Measurements from ENCODE around the gene GAL3ST1.
"Not testable (repeated sequence)": the region's sequence is repeated elsewhere in the genome, so short reads cannot be mapped to it uniquely, and the experiment has no call there.

The GAL3ST1 gene, protein sequence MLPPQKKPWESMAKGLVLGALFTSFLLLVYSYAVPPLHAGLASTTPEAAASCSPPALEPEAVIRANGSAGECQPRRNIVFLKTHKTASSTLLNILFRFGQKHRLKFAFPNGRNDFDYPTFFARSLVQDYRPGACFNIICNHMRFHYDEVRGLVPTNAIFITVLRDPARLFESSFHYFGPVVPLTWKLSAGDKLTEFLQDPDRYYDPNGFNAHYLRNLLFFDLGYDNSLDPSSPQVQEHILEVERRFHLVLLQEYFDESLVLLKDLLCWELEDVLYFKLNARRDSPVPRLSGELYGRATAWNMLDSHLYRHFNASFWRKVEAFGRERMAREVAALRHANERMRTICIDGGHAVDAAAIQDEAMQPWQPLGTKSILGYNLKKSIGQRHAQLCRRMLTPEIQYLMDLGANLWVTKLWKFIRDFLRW

DNA sequence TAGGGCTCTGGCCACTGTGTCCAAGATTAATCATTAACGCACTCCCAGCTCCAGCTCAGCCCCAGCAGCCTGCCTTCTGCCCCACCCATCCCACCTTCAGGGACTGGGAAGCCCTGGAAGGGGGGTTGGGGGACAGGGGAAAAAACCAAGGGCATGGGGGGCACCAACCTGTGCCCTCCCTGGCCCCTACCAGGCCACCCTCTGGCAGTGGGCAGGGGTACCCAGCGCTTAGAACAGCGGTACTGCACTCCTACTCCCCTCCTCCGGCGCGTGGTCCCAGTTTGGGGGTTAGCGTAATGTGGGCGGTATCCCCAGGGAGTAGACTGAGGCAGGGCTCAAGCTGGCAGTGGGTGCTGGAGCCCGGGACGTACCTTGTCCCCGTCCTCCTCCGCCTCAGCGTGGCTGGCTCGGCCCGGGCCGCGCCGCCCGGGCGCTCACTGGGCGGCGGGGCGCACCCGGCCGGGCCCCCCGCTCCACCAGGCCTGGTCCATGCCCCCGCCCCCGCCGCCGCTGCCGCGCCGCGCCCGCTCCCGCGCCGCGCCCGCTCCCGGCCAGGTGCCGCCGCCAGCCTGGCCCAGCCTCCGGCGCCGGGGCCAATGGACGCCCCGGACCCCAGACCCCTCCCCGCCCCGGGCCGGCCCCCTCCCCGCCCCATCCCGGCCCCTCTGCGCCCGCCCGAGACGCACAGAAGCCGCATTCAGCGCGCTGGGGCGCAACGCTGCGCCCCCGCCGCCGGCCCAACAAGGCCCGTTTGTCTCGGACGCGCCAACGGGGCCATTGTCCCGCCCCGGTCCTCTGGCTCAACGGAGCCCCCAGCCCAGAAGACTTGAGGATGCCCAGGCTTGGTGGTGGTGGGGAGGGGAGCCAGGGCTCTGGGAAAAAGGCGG is at the start of gene GAL3ST1:
Gene GAL3ST1, minus strand, starts transcription at position 571 of the 887 bp plus-strand sequence. CDS start 17,273 bp downstream, outside the sequence.
- Mint-ChIP-seq H3K4me1 (peaks cover 6% of the 10 kb centered on the region), H3K4me3 (no peak within 1 kb of the TSS), H3K9me3 (no peaks in the 10 kb centered on the region), H3K36me3 (peaks cover 28% of the 10 kb centered on the region), H3K27ac (no peak within 1 kb of the TSS), H3K27me3 (peaks cover 41% of the 10 kb centered on the region)
- DNase-seq, result no peak
- CTCF ChIA-PET, result interaction anchor here (0.6 kb wide), 1 partner anchor 327 kb away, joined by 3 read pairs; no protein-coding TSS in a partner anchor

DNA sequence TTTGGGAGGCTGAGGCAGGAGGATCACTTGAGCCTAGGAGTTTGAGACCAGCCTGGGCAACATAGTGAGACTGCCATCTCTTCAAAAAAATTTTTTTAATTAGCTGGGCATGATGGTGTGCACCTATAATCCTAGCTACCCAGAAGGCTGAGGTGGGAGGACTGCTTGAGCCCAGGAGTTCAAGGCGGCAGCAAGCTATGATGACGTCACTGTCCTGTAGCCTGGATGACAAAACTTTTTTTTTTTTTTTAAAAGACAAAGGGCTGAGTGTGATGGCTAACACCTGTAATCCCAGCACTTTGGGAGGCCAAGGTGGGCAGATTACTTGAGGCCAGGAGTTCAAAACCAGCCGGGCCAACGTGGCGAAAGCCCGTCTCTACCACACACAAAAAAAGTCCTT is 45.4 kb upstream of the GAL3ST1 start:
- H3K4me3 Mint-ChIP-seq, result not testable (repeated sequence)

DNA sequence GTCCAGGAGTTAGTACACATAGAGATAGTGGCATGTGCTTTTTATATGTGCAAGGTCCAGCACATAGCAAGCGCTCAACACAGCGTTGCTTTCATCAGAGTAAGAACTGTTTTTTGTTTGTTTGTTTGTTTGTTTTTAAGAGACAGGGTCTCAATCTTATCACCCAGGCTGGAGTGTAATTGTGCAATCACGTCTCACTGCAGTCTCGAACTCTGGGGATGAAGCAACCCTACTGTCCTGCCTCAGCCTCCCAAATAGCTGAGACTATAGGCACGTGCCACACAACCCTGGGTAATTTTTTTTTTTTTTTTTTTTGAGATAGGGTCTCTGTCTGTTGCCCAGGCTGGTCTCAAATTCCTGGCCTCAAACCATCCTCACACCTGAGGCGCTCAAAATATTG is 43.4 kb upstream of the GAL3ST1 start:
- Mint-ChIP-seq H3K27me3 (no peaks in the 10 kb centered on the region), H3K4me1 (no peaks in the 10 kb centered on the region), H3K4me3 (no peak overlapping the region), H3K36me3 (no peaks in the 10 kb centered on the region), H3K9me3 (no peaks in the 10 kb centered on the region), H3K27ac (no peak overlapping the region)
- CTCF ChIA-PET, result interaction anchor here (3.2 kb wide), 1 partner anchor 16 kb away, joined by 15 read pairs; no protein-coding TSS in a partner anchor
- no peak for DNase-seq

More for the DNA sequence above, 45.4 kb upstream of the GAL3ST1 start:
- not testable (repeated sequence) for H3K4me1 Mint-ChIP-seq, DNase-seq, H3K9me3 Mint-ChIP-seq, H3K27me3 Mint-ChIP-seq, H3K36me3 Mint-ChIP-seq, H3K27ac Mint-ChIP-seq
- CTCF ChIA-PET, result interaction anchor here (0.7 to 3.2 kb wide), 3 partner anchors 9 to 14 kb away, joined by 3 to 15 read pairs (median 3); no protein-coding TSS in a partner anchor

- no peak overlapping the region for H3K27ac Mint-ChIP-seq
- DNase-seq, result no peak
- no peaks in the 10 kb centered on the region for H3K9me3 Mint-ChIP-seq
- no peak overlapping the region for H3K4me3 Mint-ChIP-seq
- H3K27me3 Mint-ChIP-seq, result peaks cover 5% of the 10 kb centered on the region
- CTCF ChIA-PET, result no interaction called here
- H3K4me1 Mint-ChIP-seq, result no peaks in the 10 kb centered on the region
- H3K36me3 Mint-ChIP-seq, result no peaks in the 10 kb centered on the region
Observed at GRCh38 chr22:30615543-30615954, 41.1 kb upstream of the GAL3ST1 start.

DNA sequence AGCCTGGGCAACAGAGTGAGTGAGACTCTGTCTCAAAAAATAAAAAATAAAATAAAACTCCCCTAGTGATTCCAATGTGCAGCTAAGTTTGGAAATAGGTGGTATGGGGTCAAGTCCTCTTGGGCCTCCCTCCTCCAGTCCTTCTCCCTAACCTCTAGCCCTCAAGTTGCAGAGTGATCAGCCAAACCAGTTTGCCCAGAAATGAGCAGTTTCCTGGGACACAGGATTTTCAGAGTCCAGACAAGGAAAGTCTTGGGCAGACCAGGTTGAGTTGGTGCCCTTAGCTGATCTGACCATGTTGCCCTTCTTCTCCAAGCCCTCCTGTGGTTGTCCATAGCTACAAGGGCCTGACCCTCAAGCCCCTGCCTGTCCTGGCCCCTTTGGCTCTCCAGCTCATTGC is 40.4 kb upstream of the GAL3ST1 start:
- CTCF ChIA-PET, result interaction anchor here (1.0 kb wide), 1 partner anchor 9 kb away, joined by 4 read pairs; no protein-coding TSS in a partner anchor
- no peak overlapping the region for H3K27ac Mint-ChIP-seq
- no peaks in the 10 kb centered on the region for H3K9me3 Mint-ChIP-seq
- no peak overlapping the region for H3K4me3 Mint-ChIP-seq
- DNase-seq, result no peak
- H3K27me3 Mint-ChIP-seq, result peaks cover 5% of the 10 kb centered on the region
- peaks cover 3% of the 10 kb centered on the region for H3K4me1 Mint-ChIP-seq
- H3K36me3 Mint-ChIP-seq, result no peaks in the 10 kb centered on the region

DNA sequence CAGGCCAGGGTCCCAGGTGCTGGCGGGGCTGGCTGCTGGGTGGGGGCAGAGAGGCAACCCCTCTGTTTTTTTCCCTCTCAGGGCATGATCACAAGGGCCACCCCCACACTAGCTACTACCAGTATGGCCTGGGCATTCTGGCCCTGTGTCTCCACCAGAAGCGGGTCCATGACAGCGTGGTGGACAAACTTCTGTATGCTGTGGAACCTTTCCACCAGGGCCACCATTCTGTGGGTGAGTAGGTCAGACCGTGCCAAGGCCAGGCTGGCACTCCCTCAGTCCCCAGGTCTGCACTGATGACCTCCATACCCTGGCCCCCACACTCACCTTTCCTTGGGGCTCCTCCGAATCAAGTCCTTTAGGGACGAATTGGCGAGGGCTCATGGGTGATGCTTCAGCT is 39.8 kb upstream of the GAL3ST1 start:
- peaks cover 9% of the 10 kb centered on the region for H3K4me1 Mint-ChIP-seq
- CTCF ChIA-PET, result interaction anchor here (1.0 kb wide), 1 partner anchor 8 kb away, joined by 4 read pairs; no protein-coding TSS in a partner anchor
- no peak overlapping the region for H3K4me3 Mint-ChIP-seq
- no peaks in the 10 kb centered on the region for H3K9me3 Mint-ChIP-seq
- no peak overlapping the region for H3K27ac Mint-ChIP-seq
- H3K36me3 Mint-ChIP-seq, result no peaks in the 10 kb centered on the region
- H3K27me3 Mint-ChIP-seq, result peaks cover 8% of the 10 kb centered on the region
- no peak for DNase-seq

- no peak for DNase-seq
- Mint-ChIP-seq H3K9me3 (no peaks in the 10 kb centered on the region), H3K36me3 (no peaks in the 10 kb centered on the region), H3K27ac (no peak overlapping the region), H3K4me3 (no peak overlapping the region), H3K27me3 (peaks cover 13% of the 10 kb centered on the region), H3K4me1 (peaks cover 23% of the 10 kb centered on the region)
- CTCF ChIA-PET, result interaction anchor here (0.9 to 1.2 kb wide), 2 partner anchors 22 to 142 kb away, joined by 3 read pairs; no protein-coding TSS in a partner anchor
Observed at GRCh38 chr22:30612789-30613188, 38.3 kb upstream of the GAL3ST1 start.

DNA sequence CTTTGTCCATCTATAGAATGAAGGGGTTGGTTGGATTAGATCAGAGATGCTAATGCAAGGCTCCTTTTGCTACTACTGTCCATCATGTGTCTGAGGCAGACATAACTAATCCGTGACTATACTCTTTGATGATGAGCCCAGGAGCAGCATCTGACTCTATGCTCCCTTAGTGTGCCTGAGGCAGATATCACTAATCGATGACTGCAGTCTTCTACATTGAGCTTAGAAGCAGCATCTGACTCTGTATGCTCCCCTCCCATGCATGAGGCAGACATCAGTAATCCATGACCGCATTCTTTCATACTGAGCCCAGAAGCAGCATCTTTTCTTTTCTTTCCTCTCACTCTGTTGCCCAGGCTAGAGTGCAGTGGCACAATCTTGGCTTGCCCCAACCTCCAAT is 36.7 kb upstream of the GAL3ST1 start:
- DNase-seq, result no peak
- CTCF ChIA-PET, result interaction anchor here (1.2 kb wide), 1 partner anchor 9 kb away, joined by 3 read pairs; no protein-coding TSS in a partner anchor
- peaks cover 28% of the 10 kb centered on the region for H3K27me3 Mint-ChIP-seq

GRCh38 chr22:30610299-30610698 is 35.8 kb upstream of the GAL3ST1 start:
- H3K27me3 Mint-ChIP-seq, result peaks cover 34% of the 10 kb centered on the region
- H3K9me3 Mint-ChIP-seq, result no peaks in the 10 kb centered on the region
- peaks cover 47% of the 10 kb centered on the region for H3K4me1 Mint-ChIP-seq
- no peak overlapping the region for H3K4me3 Mint-ChIP-seq
- H3K36me3 Mint-ChIP-seq, result no peaks in the 10 kb centered on the region
- CTCF ChIA-PET, result interaction anchor here (0.8 to 1.3 kb wide), 2 partner anchors 39 to 145 kb away, joined by 4 to 5 read pairs; no protein-coding TSS in a partner anchor
- no peak for DNase-seq
- no peak overlapping the region for H3K27ac Mint-ChIP-seq

More for the DNA sequence above, 36.7 kb upstream of the GAL3ST1 start:
- no peak overlapping the region for H3K4me3 Mint-ChIP-seq
- peaks cover 39% of the 10 kb centered on the region for H3K4me1 Mint-ChIP-seq
- H3K9me3 Mint-ChIP-seq, result no peaks in the 10 kb centered on the region
- no peak overlapping the region for H3K27ac Mint-ChIP-seq
- no peaks in the 10 kb centered on the region for H3K36me3 Mint-ChIP-seq

- peak; percentile 52 for DNase-seq
- no peaks in the 10 kb centered on the region for H3K9me3 Mint-ChIP-seq
- CTCF ChIA-PET, result interaction anchor here (0.8 to 1.3 kb wide), 3 partner anchors 25 to 145 kb away, joined by 3 to 5 read pairs (median 4); no protein-coding TSS in a partner anchor
- no peaks in the 10 kb centered on the region for H3K36me3 Mint-ChIP-seq
- peaks cover 39% of the 10 kb centered on the region for H3K27me3 Mint-ChIP-seq
- H3K4me3 Mint-ChIP-seq, result no peak overlapping the region
- peaks cover 47% of the 10 kb centered on the region for H3K4me1 Mint-ChIP-seq
- peak overlapping the region; percentile 1 for H3K27ac Mint-ChIP-seq
Observed at GRCh38 chr22:30609260-30610185, 35.1 kb upstream of the GAL3ST1 start.

GRCh38 chr22:30607939-30608338 is 33.5 kb upstream of the GAL3ST1 start:
- Mint-ChIP-seq H3K4me3 (no peak overlapping the region), H3K27ac (no peak overlapping the region), H3K27me3 (peaks cover 43% of the 10 kb centered on the region), H3K9me3 (no peaks in the 10 kb centered on the region), H3K4me1 (peaks cover 47% of the 10 kb centered on the region), H3K36me3 (no peaks in the 10 kb centered on the region)
- CTCF ChIA-PET, result interaction anchor here (0.6 to 3.3 kb wide), 7 partner anchors 11 to 218 kb away, joined by 3 to 13 read pairs (median 3); partner anchors contain the start of genes PES1 and SLC35E4
- DNase-seq, result no peak

DNA sequence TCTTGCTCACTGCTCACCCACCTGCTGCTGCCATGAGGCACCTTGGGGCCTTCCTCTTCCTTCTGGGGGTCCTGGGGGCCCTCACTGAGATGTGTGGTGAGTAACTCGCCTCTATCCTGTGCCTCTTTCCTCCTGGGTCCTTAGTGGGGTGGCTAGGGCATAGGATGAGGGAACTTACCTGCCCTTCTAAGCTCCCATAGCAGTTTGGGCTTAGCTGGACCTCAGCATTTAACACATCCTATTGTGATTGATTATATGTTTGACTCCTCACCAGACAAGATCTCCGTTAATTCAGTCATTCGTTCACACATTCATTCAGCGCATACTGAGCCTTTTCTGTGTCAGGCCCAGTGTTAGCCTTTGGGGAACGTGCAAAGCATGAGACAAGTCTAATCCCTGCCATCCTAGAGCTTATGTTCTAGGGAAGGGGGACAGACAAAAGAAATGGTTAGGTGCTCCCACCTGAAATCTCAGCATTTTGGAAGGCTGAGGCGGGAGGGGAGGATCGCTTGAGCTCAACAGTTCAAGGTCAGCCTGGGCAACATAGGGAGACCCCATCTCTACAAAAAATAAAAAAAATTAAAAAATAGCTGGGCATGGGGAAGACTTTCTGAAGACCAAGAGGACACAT is 33.0 kb upstream of the GAL3ST1 start:
- no peaks in the 10 kb centered on the region for H3K36me3 Mint-ChIP-seq
- H3K27ac Mint-ChIP-seq, result no peak overlapping the region
- CTCF ChIA-PET, result interaction anchor here (0.9 to 3.3 kb wide), 7 partner anchors 15 to 218 kb away, joined by 3 to 13 read pairs (median 5); partner anchors contain the start of genes MTFP1, PES1 and SLC35E4
- no peaks in the 10 kb centered on the region for H3K9me3 Mint-ChIP-seq
- peaks cover 47% of the 10 kb centered on the region for H3K4me1 Mint-ChIP-seq
- H3K4me3 Mint-ChIP-seq, result peak overlapping the region; percentile 65
- peaks cover 43% of the 10 kb centered on the region for H3K27me3 Mint-ChIP-seq
- no peak for DNase-seq

All from activated naive CD4-positive, alpha-beta T cell treated with anti-CD3 and anti-CD28 coated beads, Interleukin-2, amount 10 ng/mL, durations not matched to agents 7 days and 5 days (primary cell).